ENCODE results near the gene FCHSD2. TPM values are rescaled to one million over a fixed set of nuclear protein-coding genes. Genes with fewer than 3 reads are reported as not detected.

FCHSD2 gene
- total and polyA plus RNA-seq, 2 donors from 2014 or later = 8.0 to 58.7 TPM

DNA sequence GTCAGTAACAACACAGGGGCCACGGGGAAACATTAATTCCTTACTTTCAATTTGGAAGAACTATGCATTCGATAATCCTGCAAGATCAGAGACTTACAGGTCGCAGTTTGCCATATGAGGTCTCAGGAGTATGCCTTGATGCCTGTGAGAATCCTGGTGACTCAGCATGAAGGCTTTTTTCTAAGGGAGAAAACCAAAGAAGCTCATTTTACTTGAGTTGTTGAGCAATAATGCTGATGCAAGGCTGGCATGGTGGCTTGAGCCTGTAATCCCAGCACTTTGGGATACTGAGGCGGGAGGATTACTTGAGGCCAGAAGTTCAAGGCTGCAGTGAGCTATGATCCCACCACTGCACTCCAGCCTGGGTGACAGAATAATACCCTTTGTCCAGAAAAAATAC is 301.3 kb downstream of the FCHSD2 start:
- Histone ChIP-seq H3K9ac (ENCODE audit: low read length in 3 of 3) (no peak overlapping the region), H3K36me3 (ENCODE audit: control insufficient read depth in 2 of 3, insufficient read depth in 3 of 3, low read length in 3 of 3) (peaks cover 0 to 13% (median 2%) of the 10 kb centered on the region in 3 donors), H3K9me3 (ENCODE audit: control insufficient read depth in 2 of 3, insufficient read depth in 1 of 3, low read length in 3 of 3) (no peaks in the 10 kb centered on the region), H3K27ac (ENCODE audit: low read depth in 2 of 2, low read length in 2 of 2) (no peak overlapping the region), H3K4me1 (ENCODE audit: control insufficient read depth in 2 of 3, insufficient read depth in 2 of 3, low read depth in 1 of 3, low read length in 3 of 3) (peaks cover 0 to 4% (median 2%) of the 10 kb centered on the region in 3 donors), H3K27me3 (ENCODE audit: control insufficient read depth, insufficient read depth, low read length) (no peaks in the 10 kb centered on the region), H3K4me3 (ENCODE audit: low read length in 3 of 3) (no peak overlapping the region)
- no peak for FAIRE-seq
- intact Hi-C loops (cut with DNase I) = no loop called here
- DNase-seq = no peak
- TF ChIP-seq, protein P1, sequence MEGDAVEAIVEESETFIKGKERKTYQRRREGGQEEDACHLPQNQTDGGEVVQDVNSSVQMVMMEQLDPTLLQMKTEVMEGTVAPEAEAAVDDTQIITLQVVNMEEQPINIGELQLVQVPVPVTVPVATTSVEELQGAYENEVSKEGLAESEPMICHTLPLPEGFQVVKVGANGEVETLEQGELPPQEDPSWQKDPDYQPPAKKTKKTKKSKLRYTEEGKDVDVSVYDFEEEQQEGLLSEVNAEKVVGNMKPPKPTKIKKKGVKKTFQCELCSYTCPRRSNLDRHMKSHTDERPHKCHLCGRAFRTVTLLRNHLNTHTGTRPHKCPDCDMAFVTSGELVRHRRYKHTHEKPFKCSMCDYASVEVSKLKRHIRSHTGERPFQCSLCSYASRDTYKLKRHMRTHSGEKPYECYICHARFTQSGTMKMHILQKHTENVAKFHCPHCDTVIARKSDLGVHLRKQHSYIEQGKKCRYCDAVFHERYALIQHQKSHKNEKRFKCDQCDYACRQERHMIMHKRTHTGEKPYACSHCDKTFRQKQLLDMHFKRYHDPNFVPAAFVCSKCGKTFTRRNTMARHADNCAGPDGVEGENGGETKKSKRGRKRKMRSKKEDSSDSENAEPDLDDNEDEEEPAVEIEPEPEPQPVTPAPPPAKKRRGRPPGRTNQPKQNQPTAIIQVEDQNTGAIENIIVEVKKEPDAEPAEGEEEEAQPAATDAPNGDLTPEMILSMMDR (IDR thresholded peaks at IDR 0.05; ENCODE audit: borderline replicate concordance, extremely low read depth, insufficient read depth) = no peak

- no peaks in the 10 kb centered on the region for H3K27me3 ChIP-seq (ENCODE audit: control insufficient read depth, insufficient read depth, low read length)
- TF ChIP-seq, protein P1 (IDR thresholded peaks at IDR 0.05; ENCODE audit: borderline replicate concordance, extremely low read depth, insufficient read depth) = no peak
- H3K9me3 ChIP-seq (ENCODE audit: control insufficient read depth in 2 of 3, insufficient read depth in 1 of 3, low read length in 3 of 3) = no peaks in the 10 kb centered on the region
- peaks cover 0 to 13% (median 4%) of the 10 kb centered on the region in 3 donors for H3K36me3 ChIP-seq (ENCODE audit: control insufficient read depth in 2 of 3, insufficient read depth in 3 of 3, low read length in 3 of 3)
- FAIRE-seq = no peak
- H3K4me3 ChIP-seq (ENCODE audit: low read length in 3 of 3) = no peak overlapping the region
- DNase-seq = no peak
- H3K27ac ChIP-seq (ENCODE audit: low read depth in 2 of 2, low read length in 2 of 2) = no peak overlapping the region
- no peak overlapping the region for H3K9ac ChIP-seq (ENCODE audit: low read length in 3 of 3)
- H3K4me1 ChIP-seq (ENCODE audit: control insufficient read depth in 2 of 3, insufficient read depth in 2 of 3, low read depth in 1 of 3, low read length in 3 of 3) = peaks cover 0 to 4% (median 4%) of the 10 kb centered on the region in 3 donors
- intact Hi-C loops (cut with DNase I) = no loop called here
Measured at GRCh38 chr11:72838691-72839305, 303.3 kb downstream of the FCHSD2 start.

DNA sequence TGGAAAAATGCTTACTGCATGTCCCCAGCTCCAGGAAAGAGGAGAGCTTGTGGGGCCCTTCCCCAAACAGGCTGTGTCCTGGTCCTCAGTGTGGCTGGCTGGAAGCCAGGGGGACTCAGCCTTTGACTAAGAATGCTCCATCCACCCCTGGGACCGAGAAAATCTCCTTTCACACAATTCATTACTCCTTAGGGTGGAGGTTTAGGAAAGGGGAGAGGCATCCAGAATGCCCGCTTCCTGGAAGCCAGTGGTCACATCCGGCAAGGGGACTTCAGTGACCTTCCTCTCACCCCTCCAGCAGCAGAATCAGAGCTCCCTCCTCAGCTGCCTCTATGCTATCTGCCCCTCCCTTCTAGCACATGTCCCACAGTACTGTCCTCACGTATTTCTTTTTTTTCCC is 306.0 kb downstream of the FCHSD2 start:
- TF ChIP-seq, protein P1 (IDR thresholded peaks at IDR 0.05; ENCODE audit: borderline replicate concordance, extremely low read depth, insufficient read depth) = no peak
- no peak overlapping the region for H3K9ac ChIP-seq (ENCODE audit: low read length in 3 of 3)
- H3K4me1 ChIP-seq (ENCODE audit: control insufficient read depth in 2 of 3, insufficient read depth in 2 of 3, low read depth in 1 of 3, low read length in 3 of 3) = peaks cover 0 to 17% (median 0%) of the 10 kb centered on the region in 3 donors
- no peaks in the 10 kb centered on the region for H3K27me3 ChIP-seq (ENCODE audit: control insufficient read depth, insufficient read depth, low read length)
- FAIRE-seq (no peak), DNase-seq (peak in 3 of 5 donors; percentile 45 to 78 (median 61))
- peaks cover 0 to 13% (median 4%) of the 10 kb centered on the region in 3 donors for H3K36me3 ChIP-seq (ENCODE audit: control insufficient read depth in 2 of 3, insufficient read depth in 3 of 3, low read length in 3 of 3)
- intact Hi-C loops (cut with DNase I) = no loop called here
- H3K27ac ChIP-seq (ENCODE audit: low read depth in 2 of 2, low read length in 2 of 2) = peak overlapping the region; percentile 18 to 94
- no peak overlapping the region for H3K4me3 ChIP-seq (ENCODE audit: low read length in 3 of 3)
- H3K9me3 ChIP-seq (ENCODE audit: control insufficient read depth in 2 of 3, insufficient read depth in 1 of 3, low read length in 3 of 3) = no peaks in the 10 kb centered on the region

Measured in kidney (tissue), 14 donors.